Measurements from ENCODE around the gene RPS15.

RPS15 gene

GRCh38 chr19:1473085-1473851 lies 35.1 kb downstream of the RPS15 start:
- H3K4me1 ChIP-seq (ENCODE audit: low read length), result peaks cover 6% of the 10 kb centered on the region; the same call in 1 of the 2 replicates
- no peak overlapping the region for H3K9ac ChIP-seq (ENCODE audit: low read length)

GRCh38 chr19:1474011-1474764 lies 36.0 kb downstream of the RPS15 start:
- Histone ChIP-seq H3K4me3 (ENCODE audit: low read length) (no peak overlapping the region), H3K9ac (ENCODE audit: low read length) (no peak overlapping the region), H3K36me3 (replicated peaks; ENCODE audit: low read depth, low read length) (peaks cover 17% of the 10 kb centered on the region), H3K27me3 (ENCODE audit: low read depth, low read length) (no peaks in the 10 kb centered on the region), H2AFZ (ENCODE audit: low read depth, low read length) (no peak overlapping the region), H3K27ac (ENCODE audit: low read length) (no peak overlapping the region), H4K20me1 (ENCODE audit: insufficient read depth, low read length) (peaks cover 30% of the 10 kb centered on the region), H3K9me3 (ENCODE audit: insufficient read depth, low read length) (no peaks in the 10 kb centered on the region), H3K4me2 (ENCODE audit: low read length) (no peak overlapping the region), H3K4me1 (ENCODE audit: low read length) (peaks cover 6% of the 10 kb centered on the region; the same call in 1 of the 2 replicates), H3K79me2 (ENCODE audit: low read length) (peaks cover 30% of the 10 kb centered on the region)
- TF ChIP-seq CTCF (IDR thresholded peaks at IDR 0.05; ENCODE audit: low read depth, low read length) (no peak), EZH2phosphoT487 (IDR thresholded peaks at IDR 0.05; ENCODE audit: low read depth) (no peak)

More at GRCh38 chr19:1473085-1473851, 35.1 kb downstream of the RPS15 start:
- Histone ChIP-seq H3K4me2 (ENCODE audit: low read length) (no peak overlapping the region), H3K79me2 (ENCODE audit: low read length) (peaks cover 23% of the 10 kb centered on the region), H3K27ac (ENCODE audit: low read length) (no peak overlapping the region), H3K9me3 (ENCODE audit: insufficient read depth, low read length) (no peaks in the 10 kb centered on the region), H3K4me3 (ENCODE audit: low read length) (no peak overlapping the region), H3K27me3 (ENCODE audit: low read depth, low read length) (no peaks in the 10 kb centered on the region), H4K20me1 (ENCODE audit: insufficient read depth, low read length) (peaks cover 30% of the 10 kb centered on the region), H2AFZ (ENCODE audit: low read depth, low read length) (no peak overlapping the region), H3K36me3 (replicated peaks; ENCODE audit: low read depth, low read length) (peaks cover 17% of the 10 kb centered on the region)
- TF ChIP-seq CTCF (IDR thresholded peaks at IDR 0.05; ENCODE audit: low read depth, low read length), result no peak
- no peak for TF ChIP-seq EZH2phosphoT487 (IDR thresholded peaks at IDR 0.05; ENCODE audit: low read depth)

GRCh38 chr19:1474765-1475351 lies 36.7 kb downstream of the RPS15 start:
- no peak for TF ChIP-seq EZH2phosphoT487 (IDR thresholded peaks at IDR 0.05; ENCODE audit: low read depth)
- TF ChIP-seq CTCF (IDR thresholded peaks at IDR 0.05; ENCODE audit: low read depth, low read length), result no peak
- peaks cover 6% of the 10 kb centered on the region; the same call in 1 of the 2 replicates for H3K4me1 ChIP-seq (ENCODE audit: low read length)
- H3K4me2 ChIP-seq (ENCODE audit: low read length), result no peak overlapping the region
- peaks cover 30% of the 10 kb centered on the region for H4K20me1 ChIP-seq (ENCODE audit: insufficient read depth, low read length)
- H2AFZ ChIP-seq (ENCODE audit: low read depth, low read length), result no peak overlapping the region
- H3K27me3 ChIP-seq (ENCODE audit: low read depth, low read length), result no peaks in the 10 kb centered on the region
- H3K36me3 ChIP-seq (replicated peaks; ENCODE audit: low read depth, low read length), result peaks cover 17% of the 10 kb centered on the region
- H3K9me3 ChIP-seq (ENCODE audit: insufficient read depth, low read length), result no peaks in the 10 kb centered on the region
- H3K4me3 ChIP-seq (ENCODE audit: low read length), result no peak overlapping the region
- H3K9ac ChIP-seq (ENCODE audit: low read length), result no peak overlapping the region
- H3K27ac ChIP-seq (ENCODE audit: low read length), result no peak overlapping the region
- peaks cover 30% of the 10 kb centered on the region for H3K79me2 ChIP-seq (ENCODE audit: low read length)
